ENCODE measurements around the gene DDX24. TPM values are rescaled to one million over a fixed set of nuclear protein-coding genes. Genes with fewer than 3 reads are reported as not detected.

Gene DDX24
- total RNA-seq, 1 experiment from 2014 or later, result 190 TPM

DNA sequence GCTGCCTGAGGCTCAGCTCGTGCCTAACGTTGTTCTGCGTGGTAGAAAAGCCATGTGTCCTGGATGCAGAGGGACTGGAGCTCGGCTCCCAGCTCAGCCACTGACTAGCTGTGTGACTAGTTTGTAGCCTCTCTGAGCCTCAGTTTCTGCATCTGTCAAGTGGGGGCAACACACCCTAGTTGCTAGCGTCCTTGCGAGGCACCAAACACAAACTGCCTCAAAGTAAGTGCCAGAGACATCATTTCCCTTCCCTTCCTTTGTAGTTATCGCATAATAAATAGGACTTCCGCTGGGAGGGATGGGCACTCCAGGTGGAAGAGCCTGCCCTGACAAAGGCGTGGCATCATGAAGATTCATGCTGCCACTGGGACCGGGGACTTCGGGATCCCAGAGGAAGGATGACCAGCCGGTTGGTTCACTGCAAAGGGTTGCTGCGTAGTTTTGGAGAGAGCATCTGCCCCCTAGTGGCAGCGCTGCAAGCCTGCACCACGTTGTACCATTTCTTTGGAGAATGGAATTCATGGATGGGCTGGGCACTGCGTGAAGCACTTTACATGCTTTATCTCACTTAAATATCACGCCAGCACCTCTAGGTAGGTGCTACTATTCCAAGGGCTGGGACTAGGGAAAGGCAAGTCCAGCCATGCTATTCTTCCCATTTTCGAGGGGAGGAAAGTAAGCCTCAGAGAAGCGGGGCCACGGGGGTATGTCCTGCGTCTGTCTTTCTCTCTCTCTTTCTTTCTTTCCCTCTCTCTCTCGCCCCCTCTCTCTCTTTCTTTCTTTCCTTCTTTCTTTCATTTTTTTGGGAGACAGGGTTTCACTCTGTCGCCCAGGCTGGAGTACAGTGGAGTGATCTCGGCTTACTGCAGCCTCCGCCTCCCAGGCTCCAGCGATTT, 79.3 kb downstream of the DDX24 start:
- H3K4me3 Mint-ChIP-seq (ENCODE audit: low read depth, unreplicated experiment), result no peak overlapping the region
- no TSS peak for BruUV-seq (replicated peaks)
- H3K9me3 Mint-ChIP-seq (ENCODE audit: low read depth, unreplicated experiment), result no peaks in the 10 kb centered on the region
- intact Hi-C loops (cut with micrococcal nuclease; ENCODE audit: unreplicated experiment), result loop anchor here (1.0 kb wide), 1 partner anchor 61 kb away; no protein-coding TSS in a partner anchor
- no peaks in the 10 kb centered on the region for H3K27me3 Mint-ChIP-seq (ENCODE audit: unreplicated experiment)
- peaks cover 26% of the 10 kb centered on the region for H3K4me1 Mint-ChIP-seq (ENCODE audit: low read depth, unreplicated experiment)
- TF ChIP-seq, protein P1, sequence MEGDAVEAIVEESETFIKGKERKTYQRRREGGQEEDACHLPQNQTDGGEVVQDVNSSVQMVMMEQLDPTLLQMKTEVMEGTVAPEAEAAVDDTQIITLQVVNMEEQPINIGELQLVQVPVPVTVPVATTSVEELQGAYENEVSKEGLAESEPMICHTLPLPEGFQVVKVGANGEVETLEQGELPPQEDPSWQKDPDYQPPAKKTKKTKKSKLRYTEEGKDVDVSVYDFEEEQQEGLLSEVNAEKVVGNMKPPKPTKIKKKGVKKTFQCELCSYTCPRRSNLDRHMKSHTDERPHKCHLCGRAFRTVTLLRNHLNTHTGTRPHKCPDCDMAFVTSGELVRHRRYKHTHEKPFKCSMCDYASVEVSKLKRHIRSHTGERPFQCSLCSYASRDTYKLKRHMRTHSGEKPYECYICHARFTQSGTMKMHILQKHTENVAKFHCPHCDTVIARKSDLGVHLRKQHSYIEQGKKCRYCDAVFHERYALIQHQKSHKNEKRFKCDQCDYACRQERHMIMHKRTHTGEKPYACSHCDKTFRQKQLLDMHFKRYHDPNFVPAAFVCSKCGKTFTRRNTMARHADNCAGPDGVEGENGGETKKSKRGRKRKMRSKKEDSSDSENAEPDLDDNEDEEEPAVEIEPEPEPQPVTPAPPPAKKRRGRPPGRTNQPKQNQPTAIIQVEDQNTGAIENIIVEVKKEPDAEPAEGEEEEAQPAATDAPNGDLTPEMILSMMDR (IDR thresholded peaks at IDR 0.05; ENCODE audit: unreplicated experiment), result peak; percentile 89
- H3K27ac Mint-ChIP-seq (ENCODE audit: unreplicated experiment), result no peak overlapping the region
- H3K36me3 Mint-ChIP-seq (ENCODE audit: insufficient read depth, unreplicated experiment), result peaks cover 5% of the 10 kb centered on the region
- peak; percentile 66 for DNase-seq
- CTCF ChIA-PET, result interaction anchor here (1.5 to 4.0 kb wide), 2 partner anchors 43 to 61 kb away, joined by 3 to 29 read pairs; no protein-coding TSS in a partner anchor

- BruUV-seq (replicated peaks), result no TSS peak
- no peaks in the 10 kb centered on the region for H3K27me3 Mint-ChIP-seq (ENCODE audit: unreplicated experiment)
- H3K36me3 Mint-ChIP-seq (ENCODE audit: insufficient read depth, unreplicated experiment), result peaks cover 6% of the 10 kb centered on the region
- H3K9me3 Mint-ChIP-seq (ENCODE audit: low read depth, unreplicated experiment), result no peaks in the 10 kb centered on the region
- intact Hi-C loops (cut with micrococcal nuclease; ENCODE audit: unreplicated experiment), result loop anchor here (1.0 kb wide), 1 partner anchor 61 kb away; no protein-coding TSS in a partner anchor
- H3K27ac Mint-ChIP-seq (ENCODE audit: unreplicated experiment), result no peak overlapping the region
- DNase-seq, result no peak
- CTCF ChIA-PET, result interaction anchor here (0.9 to 4.0 kb wide), 4 partner anchors 22 to 60 kb away, joined by 3 to 29 read pairs (median 3); no protein-coding TSS in a partner anchor
- no peak overlapping the region for H3K4me3 Mint-ChIP-seq (ENCODE audit: low read depth, unreplicated experiment)
- H3K4me1 Mint-ChIP-seq (ENCODE audit: low read depth, unreplicated experiment), result peaks cover 29% of the 10 kb centered on the region
- TF ChIP-seq, protein P1 (IDR thresholded peaks at IDR 0.05; ENCODE audit: unreplicated experiment), result no peak
These were observed 80.0 kb downstream of the DDX24 start for GRCh38 chr14:94001016-94001415.

- DNase-seq, result no peak
- no peaks in the 10 kb centered on the region for H3K9me3 Mint-ChIP-seq (ENCODE audit: low read depth, unreplicated experiment)
- H3K27ac Mint-ChIP-seq (ENCODE audit: unreplicated experiment), result no peak overlapping the region
- BruUV-seq (replicated peaks), result no TSS peak
- intact Hi-C loops (cut with micrococcal nuclease; ENCODE audit: unreplicated experiment), result no loop called here
- peaks cover 10% of the 10 kb centered on the region for H3K36me3 Mint-ChIP-seq (ENCODE audit: insufficient read depth, unreplicated experiment)
- H3K27me3 Mint-ChIP-seq (ENCODE audit: unreplicated experiment), result no peaks in the 10 kb centered on the region
- CTCF ChIA-PET, result interaction anchor here (0.9 to 4.0 kb wide), 5 partner anchors 21 to 97 kb away, joined by 3 to 29 read pairs (median 3); no protein-coding TSS in a partner anchor
- TF ChIP-seq, protein P1 (IDR thresholded peaks at IDR 0.05; ENCODE audit: unreplicated experiment), result no peak
- H3K4me3 Mint-ChIP-seq (ENCODE audit: low read depth, unreplicated experiment), result no peak overlapping the region
- H3K4me1 Mint-ChIP-seq (ENCODE audit: low read depth, unreplicated experiment), result peaks cover 33% of the 10 kb centered on the region
These were observed 80.7 kb downstream of the DDX24 start for GRCh38 chr14:94000267-94000666.

DNA sequence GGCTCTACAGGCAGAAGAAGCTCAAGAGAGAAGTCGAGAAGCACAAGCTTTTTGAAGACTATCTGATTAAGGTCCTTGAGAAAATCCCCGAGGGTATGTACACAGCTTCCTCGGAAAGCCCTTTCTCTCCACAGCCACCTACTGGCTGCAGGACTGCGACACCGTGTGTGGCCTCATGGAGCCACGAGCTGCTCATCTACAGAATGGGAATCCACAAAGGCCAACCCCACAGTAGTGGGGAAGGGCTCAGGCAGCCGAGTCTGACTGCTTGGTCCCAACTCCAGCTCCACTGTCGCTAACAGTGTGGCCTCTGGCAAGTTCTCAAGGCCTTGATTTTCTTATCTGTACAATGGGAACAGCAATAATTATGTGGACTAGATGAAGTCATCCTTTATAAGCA, 81.4 kb downstream of the DDX24 start:
- Mint-ChIP-seq H3K36me3 (ENCODE audit: insufficient read depth, unreplicated experiment) (peaks cover 10% of the 10 kb centered on the region), H3K4me1 (ENCODE audit: low read depth, unreplicated experiment) (peaks cover 28% of the 10 kb centered on the region), H3K9me3 (ENCODE audit: low read depth, unreplicated experiment) (no peaks in the 10 kb centered on the region), H3K27ac (ENCODE audit: unreplicated experiment) (no peak overlapping the region), H3K27me3 (ENCODE audit: unreplicated experiment) (no peaks in the 10 kb centered on the region), H3K4me3 (ENCODE audit: low read depth, unreplicated experiment) (no peak overlapping the region)
- no TSS peak for BruUV-seq (replicated peaks)
- CTCF ChIA-PET, result interaction anchor here (1.2 to 4.0 kb wide), 2 partner anchors 59 to 96 kb away, joined by 4 to 29 read pairs; no protein-coding TSS in a partner anchor
- intact Hi-C loops (cut with micrococcal nuclease; ENCODE audit: unreplicated experiment), result no loop called here
- DNase-seq, result no peak
- TF ChIP-seq, protein P1 (IDR thresholded peaks at IDR 0.05; ENCODE audit: unreplicated experiment), result no peak

All from Calu3 (cell line).